Tibial nerve (tissue), 4 donors: Measurements from ENCODE around the gene SRSF7. TPM values are rescaled to one million over a fixed set of nuclear protein-coding genes. Genes with fewer than 3 reads are reported as not detected.
"Not testable (repeated sequence)": the region's sequence is repeated elsewhere in the genome, so short reads cannot be mapped to it uniquely, and the experiment has no call there.

Experiments used
- DNase-seq, 2 donors: peaks; one replicate each; pipeline ENCODE4 v3.0.0-alpha.2; 2019; ENCODE audit warnings: low spot score in 2 of 2
- H3K27ac ChIP-seq, 4 donors: fragments of 200-600 bp; sonication (generic) in 3 of 4; one replicate each; pipeline ENCODE4 v1.5.1; 2017 to 2019; ENCODE audit warnings: mild to moderate bottlenecking in 1 of 4
- H3K27me3 ChIP-seq, 2 donors: fragments of 200-600 bp; sonication (generic) in 1 of 2; one replicate each; pipeline versions ENCODE4 v1.5.1 to v1.6.0; 2017 to 2019
- H3K36me3 ChIP-seq, 3 donors: fragments of 200-600 bp; sonication (generic); one replicate each; pipeline ENCODE4 v1.5.1; 2018 to 2019
- H3K4me1 ChIP-seq, 4 donors: fragments of 200-600 bp; sonication (generic) in 3 of 4; one replicate each; pipeline ENCODE4 v1.5.1; 2017 to 2019
- H3K4me3 ChIP-seq, 4 donors: fragments of 200-600 bp; sonication (generic) in 3 of 4; one replicate each; pipeline ENCODE4 v1.5.1; 2017 to 2019; ENCODE audit warnings: mild to moderate bottlenecking in 1 of 4, moderate library complexity in 1 of 4
- H3K9me3 ChIP-seq, 4 donors: fragments of 200-600 bp; sonication (generic) in 3 of 4; one replicate each; pipeline ENCODE4 v1.5.1; 2017 to 2019
- CTCF ChIP-seq, 5 experiments: fragments of 200-600 bp in 3 of 5; fragments of 450-650 bp in 2 of 5; sonication (generic) in 3 of 5; IDR thresholded peaks; one replicate each; pipeline ENCODE4 v1.5.1; 2016 to 2019; ENCODE audit warnings: antibody characterized with exemption in 5 of 5, mild to moderate bottlenecking in 3 of 5, moderate library complexity in 2 of 5
- EP300 ChIP-seq, 2 donors: sonication (generic); formaldehyde crosslinking; IDR thresholded peaks; one replicate each; pipeline ENCODE4 v1.6.1; 2017; ENCODE audit warnings: antibody characterized with exemption in 2 of 2, mild to moderate bottlenecking in 1 of 2
- POLR2A ChIP-seq, 2 donors: fragments of 450-650 bp; IDR thresholded peaks; one replicate each; pipeline ENCODE4 v1.6.1; 2017; ENCODE audit warnings: antibody characterized with exemption in 2 of 2, mild to moderate bottlenecking in 2 of 2, moderate library complexity in 2 of 2
- WGBS, 2 donors: methylation state at CpG; one replicate each; pipeline ENCODE4 v1.1.5; 2018; 5-methylcytosine and 5-hydroxymethylcytosine counted together
- total RNA-seq, 4 donors: library from RNA; depleted of rRNA; stranded (reverse); fragments of >200 nt; gene quantifications; one replicate each; pipeline ENCODE4 v1.1.0, GENCODE V29; 2016

Gene SRSF7
- total RNA-seq, 4 donors from 2014 or later: 62.6 to 85.5 (median 80.9) TPM

GRCh38 chr2:38711558-38711957, 39.6 kb downstream of the SRSF7 start:
- H3K4me3 ChIP-seq: no peak overlapping the region
- H3K36me3 ChIP-seq: peaks cover 0 to 27% (median 0%) of the 10 kb centered on the region in 3 donors
- H3K4me1 ChIP-seq: no peaks in the 10 kb centered on the region
- no peak for TF ChIP-seq POLR2A (IDR thresholded peaks at IDR 0.05)
- TF ChIP-seq CTCF (IDR thresholded peaks at IDR 0.05): no peak
- no peak for TF ChIP-seq EP300 (IDR thresholded peaks at IDR 0.05)
- no peak for DNase-seq
- no peaks in the 10 kb centered on the region for H3K27me3 ChIP-seq
- H3K27ac ChIP-seq: no peak overlapping the region
- H3K9me3 ChIP-seq: no peaks in the 10 kb centered on the region

- TF ChIP-seq POLR2A (IDR thresholded peaks at IDR 0.05) (no peak), EP300 (IDR thresholded peaks at IDR 0.05) (no peak), CTCF (IDR thresholded peaks at IDR 0.05) (no peak)
- H3K27me3 ChIP-seq: no peaks in the 10 kb centered on the region
- 54 to 59% methylated on average over 5 of the region's 5 CpGs for WGBS, 2 donors
Observed at GRCh38 chr2:38709567-38710194, 41.5 kb downstream of the SRSF7 start.

GRCh38 chr2:38708900-38709566, 42.1 kb downstream of the SRSF7 start:
- WGBS, 2 donors: 79 to 80% methylated on average over 12 of the region's 12 CpGs
- Histone ChIP-seq H3K4me1 (no peaks in the 10 kb centered on the region), H3K36me3 (peaks cover 0 to 27% (median 0%) of the 10 kb centered on the region in 3 donors), H3K4me3 (no peak overlapping the region), H3K27me3 (no peaks in the 10 kb centered on the region), H3K9me3 (no peaks in the 10 kb centered on the region), H3K27ac (no peak overlapping the region)
- TF ChIP-seq POLR2A (IDR thresholded peaks at IDR 0.05) (no peak), CTCF (IDR thresholded peaks at IDR 0.05) (no peak), EP300 (IDR thresholded peaks at IDR 0.05) (no peak)
- DNase-seq: no peak

More at GRCh38 chr2:38709567-38710194, 41.5 kb downstream of the SRSF7 start:
- Histone ChIP-seq H3K36me3 (peaks cover 0 to 27% (median 0%) of the 10 kb centered on the region in 3 donors), H3K4me1 (no peaks in the 10 kb centered on the region), H3K9me3 (no peaks in the 10 kb centered on the region), H3K27ac (no peak overlapping the region), H3K4me3 (no peak overlapping the region)
- DNase-seq: no peak

- WGBS, 2 donors: 84 to 86% methylated on average over 9 of the region's 9 CpGs
- not testable (repeated sequence) for DNase-seq
Observed at GRCh38 chr2:38708491-38708890, 42.7 kb downstream of the SRSF7 start.

GRCh38 chr2:38706846-38707345, 44.3 kb downstream of the SRSF7 start:
- Histone ChIP-seq H3K4me1 (peaks cover 0 to 5% (median 0%) of the 10 kb centered on the region in 4 donors), H3K27ac (no peak overlapping the region), H3K4me3 (no peak overlapping the region), H3K9me3 (no peaks in the 10 kb centered on the region), H3K36me3 (peaks cover 0 to 16% (median 0%) of the 10 kb centered on the region in 3 donors), H3K27me3 (no peaks in the 10 kb centered on the region)
- TF ChIP-seq CTCF (IDR thresholded peaks at IDR 0.05): no peak
- TF ChIP-seq EP300 (IDR thresholded peaks at IDR 0.05): no peak
- TF ChIP-seq POLR2A (IDR thresholded peaks at IDR 0.05): no peak
- no peak for DNase-seq
- WGBS, 2 donors: 86 to 92% methylated on average over 6 of the region's 6 CpGs

More at GRCh38 chr2:38708491-38708890, 42.7 kb downstream of the SRSF7 start:
- not testable (repeated sequence) for H3K27ac ChIP-seq, H3K9me3 ChIP-seq, H3K4me1 ChIP-seq, H3K4me3 ChIP-seq, H3K27me3 ChIP-seq
- peaks cover 0 to 27% (median 0%) of the 10 kb centered on the region in 3 donors for H3K36me3 ChIP-seq
